HepG2 (cell line): ENCODE data around the gene CFAP54. TPM values are rescaled to one million over a fixed set of nuclear protein-coding genes. Genes with fewer than 3 reads are reported as not detected.

Source experiments
- AGO2 ChIP-seq: fragments of 200-400 bp; formaldehyde crosslinking; optimal IDR thresholded peaks from 2 replicates; pipeline ENCODE3; 2017; ENCODE audit warnings: mild to moderate bottlenecking, low read depth, low read length, moderate library complexity
- GFI1 ChIP-seq: sonication (generic); formaldehyde crosslinking; IDR thresholded peaks from 2 replicates; pipeline ENCODE4 v1.5.0; 2020; ENCODE audit warnings: missing genetic modification reagents, mild to moderate bottlenecking, borderline replicate concordance
- GPN1 ChIP-seq: sonication (generic); formaldehyde crosslinking; IDR thresholded peaks from 2 replicates; pipeline ENCODE4 v1.5.1; 2020; ENCODE audit warnings: missing genetic modification reagents, borderline replicate concordance
- HNRNPH1 ChIP-seq: fragments of 200-400 bp; formaldehyde crosslinking; optimal IDR thresholded peaks from 2 replicates; pipeline ENCODE3; 2017; ENCODE audit warnings: mild to moderate bottlenecking, low read depth, low read length
- HNRNPLL ChIP-seq: fragments of 200-400 bp; formaldehyde crosslinking; IDR thresholded peaks from 2 replicates; pipeline ENCODE4 v1.6.1; 2017; ENCODE audit warnings: mild to moderate bottlenecking, low read depth, low read length; ENCODE audit not compliant: poor library complexity, severe bottlenecking
- HOXA5 ChIP-seq: sonication (generic); formaldehyde crosslinking; IDR thresholded peaks from 2 replicates; pipeline ENCODE4 v1.4.0; 2020; ENCODE audit warnings: missing genetic modification reagents
- KDM5B ChIP-seq: sonication (generic); formaldehyde crosslinking; IDR thresholded peaks from 2 replicates; pipeline ENCODE4 v1.4.0; 2020; ENCODE audit warnings: missing genetic modification reagents, mild to moderate bottlenecking, borderline replicate concordance
- NCOR1 ChIP-seq: fragments of 200-600 bp; sonication (generic); IDR thresholded peaks from 2 replicates; pipeline ENCODE4 v1.7.0; 2017; ENCODE audit warnings: antibody characterized with exemption, low read length, borderline replicate concordance
- ONECUT2 ChIP-seq: sonication (generic); formaldehyde crosslinking; IDR thresholded peaks from 2 replicates; pipeline ENCODE4 v1.4.0; 2020; ENCODE audit warnings: missing genetic modification reagents
- PREB ChIP-seq: sonication (generic); formaldehyde crosslinking; IDR thresholded peaks from 2 replicates; pipeline ENCODE4 v1.4.0; 2020; ENCODE audit warnings: missing genetic modification reagents
- RFX5 ChIP-seq: IDR thresholded peaks from 2 replicates; pipeline ENCODE4 v1.6.1; 2011; ENCODE audit warnings: low read depth, low read length, improper control_type of control experiment
- SOX6 ChIP-seq, 2 experiments: fragments of 450-650 bp in 1 of 2; sonication (generic) in 1 of 2; formaldehyde crosslinking in 1 of 2; IDR thresholded peaks; 2 replicates each; pipeline versions ENCODE4 v1.4.0 to v1.6.1; 2017 to 2020; ENCODE audit warnings: antibody characterized with exemption in 1 of 2, mild to moderate bottlenecking in 1 of 2, missing genetic modification reagents in 1 of 2
- TBL1XR1 ChIP-seq: fragments of 150-350 bp; IDR thresholded peaks from 2 replicates; pipeline ENCODE4 v1.6.1; 2014; ENCODE audit warnings: borderline replicate concordance, low read length; ENCODE audit not compliant: partially characterized antibody
- TOPORS ChIP-seq: sonication (generic); formaldehyde crosslinking; IDR thresholded peaks from 2 replicates; pipeline ENCODE4 v1.8.0; 2023; ENCODE audit warnings: mild to moderate bottlenecking, missing genetic modification reagents
- ZBTB40 ChIP-seq, 2 experiments: fragments of 450-650 bp in 1 of 2; sonication (generic) in 1 of 2; formaldehyde crosslinking in 1 of 2; IDR thresholded peaks; 2 replicates each; pipeline versions ENCODE4 v1.6.1 to v1.8.0; 2016 to 2022; ENCODE audit warnings: antibody characterized with exemption in 1 of 2, mild to moderate bottlenecking in 1 of 2, missing genetic modification reagents in 1 of 2
- ZNF253 ChIP-seq: sonication (generic); formaldehyde crosslinking; IDR thresholded peaks from 2 replicates; pipeline ENCODE4 v1.8.0; 2022; ENCODE audit warnings: mild to moderate bottlenecking, missing genetic modification reagents, borderline replicate concordance
- ZNF775 ChIP-seq: sonication (generic); formaldehyde crosslinking; IDR thresholded peaks from 2 replicates; pipeline ENCODE4 v1.4.0; 2020; ENCODE audit warnings: missing genetic modification reagents, mild to moderate bottlenecking, moderate library complexity, borderline replicate concordance
- ZNF776 ChIP-seq: sonication (generic); formaldehyde crosslinking; IDR thresholded peaks from 2 replicates; pipeline ENCODE4 v1.4.0; 2020; ENCODE audit warnings: mild to moderate bottlenecking, missing genetic modification reagents
- ZNF781 ChIP-seq: sonication (generic); formaldehyde crosslinking; IDR thresholded peaks from 2 replicates; pipeline ENCODE4 v1.5.1; 2020; ENCODE audit warnings: borderline replicate concordance, mild to moderate bottlenecking, missing genetic modification reagents; ENCODE audit errors: not compliant biosample characterization
- polyA plus RNA-seq, 8 experiments: library from polyadenylated mRNA; depleted of rRNA in 3 of 8; stranded (reverse) in 7 of 8; unstranded in 1 of 8; fragments of >200 nt; fragmentation: Illumina TruSeq in 4 of 8; extraction: Trizol in 4 of 8; gene quantifications; 2 replicates each; pipeline versions ENCODE4 v1.2.1 to v1.2.3, GENCODE V29; 2011 to 2016; ENCODE audit warnings: low read depth in 4 of 8, missing spikeins in 1 of 8, mixed read lengths in 1 of 8; ENCODE audit not compliant: insufficient read depth in 1 of 8
- total RNA-seq, 5 experiments: library from RNA; depleted of rRNA; stranded (reverse); fragments of >200 nt; fragmentation: Illumina TruSeq; extraction: Trizol; gene quantifications; 2 replicates each; pipeline ENCODE4 v1.2.3, GENCODE V29; 2016; ENCODE audit warnings: low read depth in 1 of 5

Gene CFAP54
- total and polyA plus RNA-seq, 2 of the 13 experiments (the other 11 are each of a cell fraction or from before 2014, with no cell fraction given), result not detected

- TF ChIP-seq ZBTB40 (IDR thresholded peaks at IDR 0.05) (no peak), ZBTB40 (CRISPR knock-in tag; IDR thresholded peaks at IDR 0.05) (no peak), GFI1 (CRISPR knock-in tag) (no peak), AGO2 (no peak), KDM5B (CRISPR knock-in tag) (peak; percentile 79; the same call in 1 of the 2 replicates), ZNF253 (CRISPR knock-in tag) (no peak), GPN1 (CRISPR knock-in tag) (no peak), PREB (CRISPR knock-in tag) (no peak), HOXA5 (CRISPR knock-in tag) (0 out of 2 replicates have a peak, but pooled peaks have one; percentile 21), HNRNPH1 (no peak), ONECUT2 (CRISPR knock-in tag) (no peak), NCOR1 (no peak), ZNF775 (CRISPR knock-in tag) (no peak), HNRNPLL (peak; percentile 59), ZNF776 (CRISPR knock-in tag) (no peak), ZNF781 (no peak), RFX5 (peak; percentile 40; the same call in 1 of the 2 replicates), SOX6 (IDR thresholded peaks at IDR 0.05) (no peak), SOX6 (CRISPR knock-in tag; IDR thresholded peaks at IDR 0.05) (peak; percentile 39; the same call in 1 of the 2 replicates), TBL1XR1 (peak; percentile 52), TOPORS (no peak)
Observed at GRCh38 chr12:96489392-96490056, at the start of gene CFAP54 (continued).
